HEK293 (cell line): ENCODE measurements around the gene MIF.
A peak's percentile ranks its signal among the peaks of the same experiment; 100 is the strongest.

Experiments
- CTCF ChIA-PET: fragments of 350-600 bp; formaldehyde crosslinking; extraction: SDS; loops from one replicate; lab custom pipeline; 2021; ENCODE audit warnings: antibody characterized with exemption; lab: Yijun Ruan, JAX
- POLR2A ChIA-PET: fragments of 300-600 bp; formaldehyde crosslinking; extraction: SDS; loops from one replicate; lab custom pipeline; 2020; ENCODE audit warnings: antibody characterized with exemption, inconsistent platforms; lab: Yijun Ruan, JAX
- H3K27ac ChIP-seq: fragments of 200-500 bp; sonication (Bioruptor generic); 2 replicates; pipeline ENCODE4 v1.5.1; 2014; ENCODE audit warnings: low read depth, low read length, control low read depth, inconsistent platforms; ENCODE audit errors: extremely low read depth
- H3K36me3 ChIP-seq, 2 experiments: fragments of 200-500 bp in 1 of 2; sonication (Bioruptor generic) in 1 of 2; 1 replicate in 1 of 2; 2 replicates in 1 of 2; pipeline ENCODE4 v1.5.1; 2014 to 2017; ENCODE audit warnings: inconsistent platforms in 2 of 2, low read length in 2 of 2; ENCODE audit not compliant: control insufficient read depth in 2 of 2, insufficient read depth in 1 of 2
- H3K4me1 ChIP-seq: fragments of 200-500 bp; sonication (Bioruptor generic); 2 replicates; pipeline ENCODE4 v1.5.1; 2014; ENCODE audit warnings: mild to moderate bottlenecking, low read length, inconsistent platforms; ENCODE audit not compliant: control insufficient read depth, insufficient read depth
- H3K4me3 ChIP-seq: 2 replicates; pipeline ENCODE4 v1.5.1; 2011; ENCODE audit warnings: low read depth, mild to moderate bottlenecking, control low read depth, low read length, moderate library complexity
- H3K9me3 ChIP-seq: fragments of 200-500 bp; sonication (Bioruptor generic); 2 replicates; pipeline ENCODE4 v1.5.1; 2014; ENCODE audit warnings: low read depth, low read length, inconsistent platforms; ENCODE audit not compliant: control insufficient read depth, insufficient read depth
- GLIS2 ChIP-seq: fragments of 450-650 bp; formaldehyde crosslinking; IDR thresholded peaks from 2 replicates; pipeline ENCODE4 v1.5.1; 2016; ENCODE audit warnings: missing biosample characterization, missing genetic modification characterization
- RBAK ChIP-seq: fragments of 450-650 bp; formaldehyde crosslinking; IDR thresholded peaks from 2 replicates; pipeline ENCODE4 v1.5.1; 2016; ENCODE audit warnings: missing biosample characterization, missing genetic modification characterization
- ZEB2 ChIP-seq: fragments of 450-650 bp; formaldehyde crosslinking; IDR thresholded peaks from 2 replicates; pipeline ENCODE4 v1.5.1; 2016; ENCODE audit warnings: missing biosample characterization, missing genetic modification characterization
- ZNF112 ChIP-seq: fragments of 450-650 bp; formaldehyde crosslinking; IDR thresholded peaks from 2 replicates; pipeline ENCODE4 v1.5.0; 2017; ENCODE audit warnings: missing biosample characterization, missing genetic modification characterization
- ZNF133 ChIP-seq: fragments of 450-650 bp; formaldehyde crosslinking; IDR thresholded peaks from 2 replicates; pipeline ENCODE4 v1.5.1; 2016; ENCODE audit warnings: missing biosample characterization, missing genetic modification characterization
- ZNF184 ChIP-seq: fragments of 450-650 bp; IDR thresholded peaks from 2 replicates; pipeline ENCODE4 v1.5.1; 2018; ENCODE audit warnings: missing biosample characterization, mild to moderate bottlenecking, missing genetic modification characterization
- ZNF2 ChIP-seq: fragments of 450-650 bp; formaldehyde crosslinking; IDR thresholded peaks from 2 replicates; pipeline ENCODE4 v1.5.1; 2016; ENCODE audit warnings: missing biosample characterization, missing genetic modification characterization
- ZNF214 ChIP-seq: fragments of 450-650 bp; formaldehyde crosslinking; IDR thresholded peaks from 2 replicates; pipeline ENCODE4 v1.5.1; 2017; ENCODE audit warnings: missing biosample characterization, mild to moderate bottlenecking, missing genetic modification characterization, borderline replicate concordance
- ZNF223 ChIP-seq: fragments of 450-650 bp; formaldehyde crosslinking; IDR thresholded peaks from 2 replicates; pipeline ENCODE4 v1.5.1; 2016; ENCODE audit warnings: missing biosample characterization, missing genetic modification characterization
- ZNF23 ChIP-seq: fragments of 450-650 bp; formaldehyde crosslinking; IDR thresholded peaks from 2 replicates; pipeline ENCODE4 v1.5.1; 2016; ENCODE audit warnings: missing biosample characterization, missing genetic modification characterization, borderline replicate concordance
- ZNF24 ChIP-seq: fragments of 450-650 bp; formaldehyde crosslinking; IDR thresholded peaks from 2 replicates; pipeline ENCODE4 v1.5.1; 2016; ENCODE audit warnings: missing biosample characterization, missing genetic modification characterization
- ZNF621 ChIP-seq: fragments of 450-650 bp; formaldehyde crosslinking; IDR thresholded peaks from 2 replicates; pipeline ENCODE4 v1.5.1; 2017; ENCODE audit warnings: missing biosample characterization, missing genetic modification characterization
- ZNF626 ChIP-seq: fragments of 450-650 bp; sonication (Bioruptor Pico); formaldehyde crosslinking; IDR thresholded peaks from 2 replicates; pipeline ENCODE4 v1.5.1; 2018; ENCODE audit warnings: missing biosample characterization, missing genetic modification characterization, inconsistent platforms
- ZNF747 ChIP-seq: fragments of 450-650 bp; formaldehyde crosslinking; IDR thresholded peaks from 2 replicates; pipeline ENCODE4 v1.5.1; 2016; ENCODE audit warnings: missing biosample characterization, missing genetic modification characterization
- TF ChIP-seq, protein P1 (sequence below): fragments of 450-650 bp; formaldehyde crosslinking; IDR thresholded peaks from 2 replicates; pipeline ENCODE4 v1.5.1; 2016; ENCODE audit warnings: missing biosample characterization, missing genetic modification characterization
- TF ChIP-seq, protein P2 (sequence below): fragments of 450-650 bp; formaldehyde crosslinking; IDR thresholded peaks from 2 replicates; pipeline ENCODE4 v1.5.1; 2016; ENCODE audit warnings: missing biosample characterization, missing genetic modification characterization
- TF ChIP-seq, protein P3 (sequence below): fragments of 450-650 bp; formaldehyde crosslinking; optimal IDR thresholded peaks from 2 replicates; pipeline ENCODE3; 2016; ENCODE audit warnings: missing biosample characterization, mild to moderate bottlenecking, missing genetic modification characterization
- TF ChIP-seq, protein P4 (sequence below): fragments of 450-650 bp; formaldehyde crosslinking; IDR thresholded peaks from 2 replicates; pipeline ENCODE4 v1.5.1; 2016; ENCODE audit warnings: missing biosample characterization, missing genetic modification characterization

The MIF gene

DNA sequence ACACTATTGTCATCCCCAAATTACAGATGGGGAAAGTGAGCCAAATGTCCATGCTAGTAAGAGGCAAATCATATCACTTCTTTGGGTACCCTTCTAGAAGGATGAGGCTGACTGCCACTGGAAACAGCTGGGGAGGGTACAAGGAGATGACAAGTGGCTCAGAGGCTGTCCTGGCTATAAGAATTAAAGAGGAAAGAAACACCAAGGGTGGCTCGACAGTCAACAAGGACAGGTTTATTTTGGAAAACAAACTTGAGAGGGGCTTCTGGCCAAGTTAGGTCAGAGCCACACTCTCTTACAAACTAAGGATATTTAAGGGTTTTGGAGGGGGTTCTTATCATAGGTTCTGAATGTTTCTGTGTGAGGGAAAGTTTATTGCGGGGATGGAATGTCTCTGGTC lies 2.1 kb upstream of the MIF start (continued):
- TF ChIP-seq ZNF626, result peak; percentile 78; the same call in 1 of the 2 replicates
- no peak for TF ChIP-seq ZNF214 (tag by site-specific recombination)

DNA sequence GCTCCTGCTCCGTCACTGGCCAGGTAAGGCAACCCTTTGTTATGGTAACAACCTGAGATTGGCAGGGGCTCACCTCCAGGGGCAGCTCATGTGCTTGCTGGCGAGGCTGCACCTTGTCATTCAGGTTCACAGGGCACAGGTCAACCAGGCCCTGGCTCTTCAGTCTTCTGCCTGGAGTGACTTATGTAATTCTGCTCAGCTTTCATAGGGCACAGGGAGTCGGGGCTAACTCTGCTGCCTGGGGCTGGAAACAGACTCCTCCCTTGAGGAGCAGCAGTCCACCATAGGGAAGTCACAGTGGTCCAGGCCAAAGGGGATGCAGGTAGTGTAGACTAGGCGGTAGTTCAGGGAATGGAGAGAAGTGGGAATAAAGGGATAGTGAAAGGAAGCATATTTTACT lies 1.5 kb upstream of the MIF start:
- H3K9me3 ChIP-seq, result no peaks in the 10 kb centered on the region
- TF ChIP-seq ZNF223 (tag by site-specific recombination), result 0 out of 2 replicates have a peak, but pooled peaks have one; percentile 40
- no peak for TF ChIP-seq ZNF2 (tag by site-specific recombination)
- TF ChIP-seq, all 188 proteins: peak for 1
- no peak overlapping the region for H3K4me3 ChIP-seq
- peaks cover 14 to 26% of the 10 kb centered on the region in 2 experiments for H3K36me3 ChIP-seq
- H3K4me1 ChIP-seq, result peaks cover 15% of the 10 kb centered on the region
- ChIA-PET CTCF (interaction anchor here (1.2 to 2.6 kb wide), 4 partner anchors 9 to 34 kb away, joined by 4 to 26 read pairs (median 10); no protein-coding TSS in a partner anchor), POLR2A (interaction anchor here (2.5 kb wide), 1 partner anchor 35 kb away, joined by 61 read pairs; the partner anchor contains the start of gene SLC2A11)
- no peak overlapping the region for H3K27ac ChIP-seq

DNA sequence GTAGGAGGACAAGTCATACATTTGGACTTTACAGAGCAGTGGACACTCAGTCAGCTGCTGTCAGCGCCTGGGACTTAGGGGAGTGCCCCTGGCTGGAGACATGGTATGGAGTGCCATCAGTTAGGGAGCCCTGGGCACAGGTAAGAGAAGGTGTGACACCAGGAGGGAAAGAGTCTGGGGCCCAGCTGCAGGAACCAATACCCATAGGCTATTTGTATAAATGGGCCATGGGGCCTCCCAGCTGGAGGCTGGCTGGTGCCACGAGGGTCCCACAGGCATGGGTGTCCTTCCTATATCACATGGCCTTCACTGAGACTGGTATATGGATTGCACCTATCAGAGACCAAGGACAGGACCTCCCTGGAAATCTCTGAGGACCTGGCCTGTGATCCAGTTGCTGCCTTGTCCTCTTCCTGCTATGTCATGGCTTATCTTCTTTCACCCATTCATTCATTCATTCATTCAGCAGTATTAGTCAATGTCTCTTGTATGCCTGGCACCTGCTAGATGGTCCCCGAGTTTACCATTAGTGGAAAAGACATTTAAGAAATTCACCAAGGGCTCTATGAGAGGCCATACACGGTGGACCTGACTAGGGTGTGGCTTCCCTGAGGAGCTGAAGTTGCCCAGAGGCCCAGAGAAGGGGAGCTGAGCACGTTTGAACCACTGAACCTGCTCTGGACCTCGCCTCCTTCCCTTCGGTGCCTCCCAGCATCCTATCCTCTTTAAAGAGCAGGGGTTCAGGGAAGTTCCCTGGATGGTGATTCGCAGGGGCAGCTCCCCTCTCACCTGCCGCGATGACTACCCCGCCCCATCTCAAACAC lies 850 bp upstream of the MIF start:
- Histone ChIP-seq H3K9me3 (no peaks in the 10 kb centered on the region), H3K27ac (peak overlapping the region; percentile 94), H3K4me1 (peaks cover 15% of the 10 kb centered on the region), H3K36me3 (peaks cover 14 to 31% of the 10 kb centered on the region in 2 experiments), H3K4me3 (peak overlapping the region; percentile 82)
- CTCF ChIA-PET, result interaction anchor here (0.7 to 2.6 kb wide), 15 partner anchors 9 to 499 kb away, joined by 3 to 26 read pairs (median 6); no protein-coding TSS in a partner anchor
- POLR2A ChIA-PET, result interaction anchor here (0.6 to 2.5 kb wide), 26 partner anchors 10 to 710 kb away, joined by 3 to 71 read pairs (median 5); partner anchors contain the start of genes CABIN1, GUCD1 and SLC2A11
- TF ChIP-seq ZNF24, result peak; percentile 81
- no peak for TF ChIP-seq GLIS2
- TF ChIP-seq RBAK (tag by site-specific recombination), result no peak
- no peak for TF ChIP-seq ZNF133 (tag by site-specific recombination)
- 0 out of 2 replicates have a peak, but pooled peaks have one; percentile 36 for TF ChIP-seq ZNF621 (tag by site-specific recombination)

DNA sequence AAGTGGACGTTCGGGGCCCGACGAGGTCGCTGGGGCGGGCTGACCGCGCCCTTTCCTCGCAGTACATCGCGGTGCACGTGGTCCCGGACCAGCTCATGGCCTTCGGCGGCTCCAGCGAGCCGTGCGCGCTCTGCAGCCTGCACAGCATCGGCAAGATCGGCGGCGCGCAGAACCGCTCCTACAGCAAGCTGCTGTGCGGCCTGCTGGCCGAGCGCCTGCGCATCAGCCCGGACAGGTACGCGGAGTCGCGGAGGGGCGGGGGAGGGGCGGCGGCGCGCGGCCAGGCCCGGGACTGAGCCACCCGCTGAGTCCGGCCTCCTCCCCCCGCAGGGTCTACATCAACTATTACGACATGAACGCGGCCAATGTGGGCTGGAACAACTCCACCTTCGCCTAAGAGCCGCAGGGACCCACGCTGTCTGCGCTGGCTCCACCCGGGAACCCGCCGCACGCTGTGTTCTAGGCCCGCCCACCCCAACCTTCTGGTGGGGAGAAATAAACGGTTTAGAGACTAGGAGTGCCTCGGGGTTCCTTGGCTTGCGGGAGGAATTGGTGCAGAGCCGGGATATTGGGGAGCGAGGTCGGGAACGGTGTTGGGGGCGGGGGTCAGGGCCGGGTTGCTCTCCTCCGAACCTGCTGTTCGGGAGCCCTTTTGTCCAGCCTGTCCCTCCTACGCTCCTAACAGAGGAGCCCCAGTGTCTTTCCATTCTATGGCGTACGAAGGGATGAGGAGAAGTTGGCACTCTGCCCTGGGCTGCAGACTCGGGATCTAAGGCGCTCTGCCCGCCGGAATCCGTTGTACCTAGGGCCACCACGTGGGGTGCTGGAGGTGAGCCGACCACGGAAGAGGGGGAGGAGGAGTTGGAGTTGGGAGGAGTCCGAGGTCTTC lies 771 bp downstream of the MIF start:
- H3K36me3 ChIP-seq, result peaks cover 14 to 31% of the 10 kb centered on the region in 2 experiments
- peak overlapping the region; percentile 94 for H3K27ac ChIP-seq
- no peaks in the 10 kb centered on the region for H3K9me3 ChIP-seq
- H3K4me3 ChIP-seq, result peak overlapping the region; percentile 82
- POLR2A ChIA-PET, result interaction anchor here (0.8 to 2.5 kb wide), 27 partner anchors 9 to 711 kb away, joined by 3 to 71 read pairs (median 5); partner anchors contain the start of genes CABIN1, GUCD1 and SLC2A11
- CTCF ChIA-PET, result interaction anchor here (0.8 to 2.6 kb wide), 20 partner anchors 8 to 261 kb away, joined by 3 to 26 read pairs (median 5); partner anchors contain the start of gene MMP11
- peaks cover 15% of the 10 kb centered on the region for H3K4me1 ChIP-seq
- TF ChIP-seq, protein P1, sequence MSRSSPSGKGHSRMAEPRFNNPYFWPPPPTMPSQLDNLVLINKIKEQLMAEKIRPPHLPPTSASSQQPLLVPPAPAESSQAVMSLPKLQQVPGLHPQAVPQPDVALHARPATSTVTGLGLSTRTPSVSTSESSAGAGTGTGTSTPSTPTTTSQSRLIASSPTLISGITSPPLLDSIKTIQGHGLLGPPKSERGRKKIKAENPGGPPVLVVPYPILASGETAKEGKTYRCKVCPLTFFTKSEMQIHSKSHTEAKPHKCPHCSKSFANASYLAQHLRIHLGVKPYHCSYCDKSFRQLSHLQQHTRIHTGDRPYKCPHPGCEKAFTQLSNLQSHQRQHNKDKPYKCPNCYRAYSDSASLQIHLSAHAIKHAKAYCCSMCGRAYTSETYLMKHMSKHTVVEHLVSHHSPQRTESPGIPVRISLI, result no peak
- TF ChIP-seq ZNF23 (tag by site-specific recombination) (no peak), ZNF184 (tag by site-specific recombination) (no peak), ZNF747 (no peak), ZNF112 (tag by site-specific recombination) (no peak), ZNF24 (0 out of 2 replicates have a peak, but pooled peaks have one; percentile 51), ZEB2 (tag by site-specific recombination) (0 out of 2 replicates have a peak, but pooled peaks have one; percentile 30)
- TF ChIP-seq, protein P2, sequence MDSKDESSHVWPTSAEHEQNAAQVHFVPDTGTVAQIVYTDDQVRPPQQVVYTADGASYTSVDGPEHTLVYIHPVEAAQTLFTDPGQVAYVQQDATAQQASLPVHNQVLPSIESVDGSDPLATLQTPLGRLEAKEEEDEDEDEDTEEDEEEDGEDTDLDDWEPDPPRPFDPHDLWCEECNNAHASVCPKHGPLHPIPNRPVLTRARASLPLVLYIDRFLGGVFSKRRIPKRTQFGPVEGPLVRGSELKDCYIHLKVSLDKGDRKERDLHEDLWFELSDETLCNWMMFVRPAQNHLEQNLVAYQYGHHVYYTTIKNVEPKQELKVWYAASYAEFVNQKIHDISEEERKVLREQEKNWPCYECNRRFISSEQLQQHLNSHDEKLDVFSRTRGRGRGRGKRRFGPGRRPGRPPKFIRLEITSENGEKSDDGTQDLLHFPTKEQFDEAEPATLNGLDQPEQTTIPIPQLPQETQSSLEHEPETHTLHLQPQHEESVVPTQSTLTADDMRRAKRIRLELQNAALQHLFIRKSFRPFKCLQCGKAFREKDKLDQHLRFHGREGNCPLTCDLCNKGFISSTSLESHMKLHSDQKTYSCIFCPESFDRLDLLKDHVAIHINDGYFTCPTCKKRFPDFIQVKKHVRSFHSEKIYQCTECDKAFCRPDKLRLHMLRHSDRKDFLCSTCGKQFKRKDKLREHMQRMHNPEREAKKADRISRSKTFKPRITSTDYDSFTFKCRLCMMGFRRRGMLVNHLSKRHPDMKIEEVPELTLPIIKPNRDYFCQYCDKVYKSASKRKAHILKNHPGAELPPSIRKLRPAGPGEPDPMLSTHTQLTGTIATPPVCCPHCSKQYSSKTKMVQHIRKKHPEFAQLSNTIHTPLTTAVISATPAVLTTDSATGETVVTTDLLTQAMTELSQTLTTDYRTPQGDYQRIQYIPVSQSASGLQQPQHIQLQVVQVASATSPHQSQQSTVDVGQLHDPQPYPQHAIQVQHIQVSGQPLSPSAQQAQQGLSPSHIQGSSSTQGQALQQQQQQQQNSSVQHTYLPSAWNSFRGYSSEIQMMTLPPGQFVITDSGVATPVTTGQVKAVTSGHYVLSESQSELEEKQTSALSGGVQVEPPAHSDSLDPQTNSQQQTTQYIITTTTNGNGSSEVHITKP (tag by site-specific recombination), result peak; percentile 73
- TF ChIP-seq, protein P3, sequence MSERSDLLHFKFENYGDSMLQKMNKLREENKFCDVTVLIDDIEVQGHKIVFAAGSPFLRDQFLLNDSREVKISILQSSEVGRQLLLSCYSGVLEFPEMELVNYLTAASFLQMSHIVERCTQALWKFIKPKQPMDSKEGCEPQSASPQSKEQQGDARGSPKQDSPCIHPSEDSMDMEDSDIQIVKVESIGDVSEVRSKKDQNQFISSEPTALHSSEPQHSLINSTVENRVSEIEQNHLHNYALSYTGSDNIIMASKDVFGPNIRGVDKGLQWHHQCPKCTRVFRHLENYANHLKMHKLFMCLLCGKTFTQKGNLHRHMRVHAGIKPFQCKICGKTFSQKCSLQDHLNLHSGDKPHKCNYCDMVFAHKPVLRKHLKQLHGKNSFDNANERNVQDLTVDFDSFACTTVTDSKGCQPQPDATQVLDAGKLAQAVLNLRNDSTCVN (tag by site-specific recombination), result peak; percentile 99
- TF ChIP-seq, protein P4, sequence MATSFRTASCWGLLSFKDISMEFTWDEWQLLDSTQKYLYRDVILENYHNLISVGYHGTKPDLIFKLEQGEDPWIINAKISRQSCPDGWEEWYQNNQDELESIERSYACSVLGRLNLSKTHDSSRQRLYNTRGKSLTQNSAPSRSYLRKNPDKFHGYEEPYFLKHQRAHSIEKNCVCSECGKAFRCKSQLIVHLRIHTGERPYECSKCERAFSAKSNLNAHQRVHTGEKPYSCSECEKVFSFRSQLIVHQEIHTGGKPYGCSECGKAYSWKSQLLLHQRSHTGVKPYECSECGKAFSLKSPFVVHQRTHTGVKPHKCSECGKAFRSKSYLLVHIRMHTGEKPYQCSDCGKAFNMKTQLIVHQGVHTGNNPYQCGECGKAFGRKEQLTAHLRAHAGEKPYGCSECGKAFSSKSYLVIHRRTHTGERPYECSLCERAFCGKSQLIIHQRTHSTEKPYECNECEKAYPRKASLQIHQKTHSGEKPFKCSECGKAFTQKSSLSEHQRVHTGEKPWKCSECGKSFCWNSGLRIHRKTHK (tag by site-specific recombination), result no peak
